Skeletal muscle tissue (tissue), 4 donors: ENCODE data around the gene ADGRB3. TPM values are rescaled to one million over a fixed set of nuclear protein-coding genes. Genes with fewer than 3 reads are reported as not detected.
"Not testable (repeated sequence)": the region's sequence is repeated elsewhere in the genome, so short reads cannot be mapped to it uniquely, and the experiment has no call there.

Experiments
- H3K27ac ChIP-seq: one replicate; pipeline ENCODE4 v1.7.0; 2013; ENCODE audit warnings: mild to moderate bottlenecking, low read depth, low read length, inconsistent platforms
- H3K27me3 ChIP-seq, 3 donors: one replicate each; pipeline ENCODE4 v1.7.0; 2013; ENCODE audit warnings: low read length in 3 of 3; ENCODE audit not compliant: control insufficient read depth in 3 of 3, insufficient read depth in 3 of 3
- H3K36me3 ChIP-seq, 3 donors: one replicate each; pipeline ENCODE4 v1.7.0; 2013; ENCODE audit warnings: low read length in 3 of 3; ENCODE audit not compliant: control insufficient read depth in 3 of 3, insufficient read depth in 3 of 3
- H3K4me1 ChIP-seq, 3 donors: one replicate each; pipeline ENCODE4 v1.7.0; 2013; ENCODE audit warnings: low read length in 3 of 3, mild to moderate bottlenecking in 3 of 3; ENCODE audit not compliant: control insufficient read depth in 3 of 3, insufficient read depth in 3 of 3
- H3K4me3 ChIP-seq, 3 donors: one replicate each; pipeline ENCODE4 v1.7.0; 2013; ENCODE audit warnings: low read length in 3 of 3
- H3K9ac ChIP-seq, 3 donors: one replicate each; pipeline ENCODE4 v1.7.0; 2013; ENCODE audit warnings: low read length in 3 of 3, mild to moderate bottlenecking in 3 of 3, moderate library complexity in 2 of 3, low read depth in 1 of 3
- H3K9me3 ChIP-seq, 3 donors: one replicate each; pipeline ENCODE4 v1.7.0; 2013; ENCODE audit warnings: low read length in 3 of 3; ENCODE audit not compliant: control insufficient read depth in 3 of 3
- total RNA-seq: library from RNA; depleted of rRNA; stranded (reverse); fragments of >200 nt; gene quantifications from one replicate; pipeline ENCODE4 v1.2.3, GENCODE V29; 2014
- donor health status: Osteomylitis.

Gene ADGRB3
- total RNA-seq, 1 donor from 2014 or later: 3.1 TPM

GRCh38 chr6:68657374-68658139 is 22.5 kb downstream of the ADGRB3 start:
- no peaks in the 10 kb centered on the region for H3K4me1 ChIP-seq
- H3K36me3 ChIP-seq: no peaks in the 10 kb centered on the region
- no peak overlapping the region for H3K27ac ChIP-seq
- H3K4me3 ChIP-seq: no peak overlapping the region
- H3K9ac ChIP-seq: no peak overlapping the region
- no peaks in the 10 kb centered on the region for H3K9me3 ChIP-seq
- H3K27me3 ChIP-seq: no peaks in the 10 kb centered on the region

DNA sequence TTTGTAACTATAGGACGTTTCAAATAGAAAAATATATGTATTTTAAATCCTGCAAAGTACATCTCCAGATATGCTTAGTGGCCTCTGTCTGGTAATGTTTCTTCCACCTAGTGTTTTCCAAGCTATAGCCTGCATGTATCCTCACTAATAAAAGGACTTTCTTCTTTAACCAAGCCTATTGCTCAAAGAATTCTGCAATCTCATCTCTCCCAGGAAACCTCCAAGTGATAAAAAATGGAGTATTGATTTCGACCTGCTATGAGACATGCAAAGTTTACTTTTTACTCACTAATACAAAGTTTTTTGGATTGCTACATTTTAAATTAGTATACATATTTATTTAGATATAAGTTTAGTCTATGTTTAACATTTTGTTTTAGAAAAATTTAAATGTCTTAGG is 23.3 kb downstream of the ADGRB3 start:
- Histone ChIP-seq H3K27me3 (no peaks in the 10 kb centered on the region), H3K36me3 (no peaks in the 10 kb centered on the region), H3K4me3 (no peak overlapping the region), H3K9me3 (no peaks in the 10 kb centered on the region), H3K27ac (no peak overlapping the region), H3K4me1 (no peaks in the 10 kb centered on the region), H3K9ac (no peak overlapping the region)

- Histone ChIP-seq H3K36me3 (no peaks in the 10 kb centered on the region), H3K27ac (no peak overlapping the region), H3K4me3 (no peak overlapping the region), H3K27me3 (no peaks in the 10 kb centered on the region), H3K9ac (no peak overlapping the region), H3K4me1 (no peaks in the 10 kb centered on the region), H3K9me3 (no peaks in the 10 kb centered on the region)
These were observed 38.2 kb downstream of the ADGRB3 start for GRCh38 chr6:68673255-68673654.

DNA sequence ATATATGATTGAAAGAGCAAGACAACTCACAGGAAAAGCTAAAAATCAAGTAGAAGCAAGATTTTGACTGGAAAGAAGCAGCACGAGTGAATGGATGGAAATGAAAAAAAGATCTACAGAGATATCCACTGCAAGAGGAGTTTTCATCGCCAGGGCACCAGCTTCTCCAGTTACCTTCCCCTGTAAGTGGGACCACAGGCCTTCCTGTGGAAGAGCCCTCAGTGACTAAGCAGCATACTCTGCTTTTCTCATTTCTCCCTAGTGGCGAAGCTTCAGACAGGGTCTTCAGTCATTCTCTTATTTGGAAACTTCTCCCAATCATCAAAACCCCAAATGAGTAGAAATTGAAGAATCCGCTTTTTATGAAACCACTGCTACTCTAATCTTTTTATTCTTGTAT is 40.5 kb downstream of the ADGRB3 start:
- no peak overlapping the region for H3K9ac ChIP-seq
- no peaks in the 10 kb centered on the region for H3K4me1 ChIP-seq
- no peaks in the 10 kb centered on the region for H3K36me3 ChIP-seq
- H3K9me3 ChIP-seq: no peaks in the 10 kb centered on the region
- no peak overlapping the region for H3K27ac ChIP-seq
- H3K4me3 ChIP-seq: no peak overlapping the region
- H3K27me3 ChIP-seq: no peaks in the 10 kb centered on the region

- not testable (repeated sequence) for H3K36me3 ChIP-seq, H3K4me1 ChIP-seq, H3K27me3 ChIP-seq, H3K9me3 ChIP-seq, H3K9ac ChIP-seq, H3K4me3 ChIP-seq, H3K27ac ChIP-seq
These were observed 41.0 kb downstream of the ADGRB3 start for GRCh38 chr6:68676094-68676493.

GRCh38 chr6:68677058-68677457 is 42.0 kb downstream of the ADGRB3 start:
- no peaks in the 10 kb centered on the region for H3K4me1 ChIP-seq
- H3K9me3 ChIP-seq: no peaks in the 10 kb centered on the region
- no peak overlapping the region for H3K9ac ChIP-seq
- no peak overlapping the region for H3K4me3 ChIP-seq
- no peaks in the 10 kb centered on the region for H3K36me3 ChIP-seq
- no peak overlapping the region for H3K27ac ChIP-seq
- H3K27me3 ChIP-seq: no peaks in the 10 kb centered on the region

- H3K27me3 ChIP-seq: no peaks in the 10 kb centered on the region
- H3K9me3 ChIP-seq: no peaks in the 10 kb centered on the region
- no peak overlapping the region for H3K4me3 ChIP-seq
- no peaks in the 10 kb centered on the region for H3K36me3 ChIP-seq
- no peak overlapping the region for H3K27ac ChIP-seq
- no peaks in the 10 kb centered on the region for H3K4me1 ChIP-seq
- no peak overlapping the region for H3K9ac ChIP-seq
These were observed 44.3 kb downstream of the ADGRB3 start for GRCh38 chr6:68679399-68679798.

DNA sequence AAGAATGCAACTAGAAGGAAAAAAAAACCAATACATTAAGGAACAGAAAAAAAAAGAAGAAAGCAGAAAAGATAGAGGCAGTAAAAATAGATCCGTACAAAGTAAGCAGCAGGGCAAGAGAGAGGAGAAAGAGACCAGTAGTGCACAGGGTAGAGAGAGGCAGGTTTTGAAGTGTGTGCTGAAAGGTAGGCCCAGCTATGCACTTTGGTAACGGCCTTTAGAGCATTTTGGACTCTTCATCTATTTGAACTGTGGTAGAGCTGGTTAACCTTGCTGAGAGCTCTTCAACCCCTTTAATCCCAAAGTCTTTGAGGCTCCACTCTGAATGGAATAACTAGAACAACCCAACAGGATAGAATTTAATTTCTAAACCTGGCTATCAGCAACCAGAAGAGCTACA is 45.2 kb downstream of the ADGRB3 start:
- no peaks in the 10 kb centered on the region for H3K9me3 ChIP-seq
- H3K9ac ChIP-seq: no peak overlapping the region
- H3K4me3 ChIP-seq: no peak overlapping the region
- no peak overlapping the region for H3K27ac ChIP-seq
- H3K27me3 ChIP-seq: no peaks in the 10 kb centered on the region
- H3K36me3 ChIP-seq: no peaks in the 10 kb centered on the region
- H3K4me1 ChIP-seq: no peaks in the 10 kb centered on the region

GRCh38 chr6:68689910-68690309 is 54.8 kb downstream of the ADGRB3 start:
- no peaks in the 10 kb centered on the region for H3K9me3 ChIP-seq
- H3K27ac ChIP-seq: no peak overlapping the region
- no peak overlapping the region for H3K4me3 ChIP-seq
- no peak overlapping the region for H3K9ac ChIP-seq
- no peaks in the 10 kb centered on the region for H3K36me3 ChIP-seq
- no peaks in the 10 kb centered on the region for H3K4me1 ChIP-seq
- H3K27me3 ChIP-seq: no peaks in the 10 kb centered on the region

- no peak overlapping the region for H3K9ac ChIP-seq
- no peaks in the 10 kb centered on the region for H3K36me3 ChIP-seq
- no peaks in the 10 kb centered on the region for H3K27me3 ChIP-seq
- H3K27ac ChIP-seq: no peak overlapping the region
- H3K4me1 ChIP-seq: no peaks in the 10 kb centered on the region
- H3K9me3 ChIP-seq: no peaks in the 10 kb centered on the region
- H3K4me3 ChIP-seq: no peak overlapping the region
These were observed 56.0 kb downstream of the ADGRB3 start for GRCh38 chr6:68691120-68691519.
